ENCODE results near the gene CNTNAP2. TPM values are rescaled to one million over a fixed set of nuclear protein-coding genes. Genes with fewer than 3 reads are reported as not detected.

CNTNAP2 gene
- total and polyA plus RNA-seq, 2 of the 8 experiments (the other 6 are each of a cell fraction or from before 2014, with no cell fraction given), result 27.9 to 71.0 TPM

DNA sequence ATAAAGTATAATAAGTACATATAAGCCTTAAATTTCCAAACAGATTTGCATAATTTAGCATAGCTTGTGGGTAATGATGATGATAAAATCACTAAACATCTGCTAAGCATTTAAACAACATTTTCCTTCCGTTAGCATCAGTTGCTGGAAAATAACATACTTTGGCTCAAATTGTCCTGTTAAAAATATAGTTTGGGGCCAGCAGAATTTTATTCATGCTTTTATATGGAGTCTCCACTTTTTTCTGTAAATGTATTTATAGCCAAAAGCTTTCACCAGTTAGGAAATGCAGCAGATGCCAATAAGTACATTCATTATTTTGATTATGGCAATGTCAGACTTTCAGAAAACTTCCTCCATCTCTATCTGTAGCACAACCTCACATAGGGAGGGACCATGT is 107.2 kb downstream of the CNTNAP2 start:
- Histone ChIP-seq H4K8ac (ENCODE audit: extremely low read depth, insufficient read depth, low read length) (no peak overlapping the region), H3K18ac (ENCODE audit: extremely low read depth, low read length) (no peak overlapping the region), H3K27me3 (replicated peaks in 1 of 4; ENCODE audit: control insufficient read depth in 3 of 4, extremely low read depth in 1 of 4, insufficient read depth in 3 of 4, low read length in 3 of 4) (no peaks in the 10 kb centered on the region), H3K36me3 (ENCODE audit: control insufficient read depth in 2 of 4, insufficient read depth in 4 of 4, low read length in 3 of 4) (peaks cover 0 to 4% (median 2%) of the 10 kb centered on the region in 4 experiments; a peak in 2 of 8 replicates), H3K9me3 (ENCODE audit: insufficient read depth in 2 of 2, low read depth in 1 of 2, low read length in 1 of 2) (no peaks in the 10 kb centered on the region), H3K9ac (replicated peaks in 1 of 4; ENCODE audit: extremely low read depth in 1 of 4, low read depth in 3 of 4, low read length in 3 of 4) (no peak overlapping the region), H4K5ac (ENCODE audit: insufficient read length, low read depth, low read length) (no peak overlapping the region), H3K4me3 (ENCODE audit: extremely low read depth in 1 of 4, insufficient read depth in 2 of 4, low read depth in 3 of 4, low read length in 4 of 4) (no peak overlapping the region), H3K27ac (ENCODE audit: low read depth, low read length) (no peak overlapping the region), H3K14ac (ENCODE audit: insufficient read length) (no peak overlapping the region), H4K20me1 (replicated peaks in 1 of 2; ENCODE audit: control insufficient read depth in 1 of 2, insufficient read depth in 2 of 2, low read length in 2 of 2) (peaks cover 1% of the 10 kb centered on the region in 2 experiments), H2AK5ac (ENCODE audit: low read depth, low read length) (no peak overlapping the region), H2AFZ (ENCODE audit: low read length) (no peak overlapping the region), H2BK120ac (replicated peaks; ENCODE audit: low read depth, low read length) (no peak overlapping the region), H4K91ac (replicated peaks; ENCODE audit: insufficient read length, low read length) (no peak overlapping the region), H2BK15ac (ENCODE audit: low read length) (no peak overlapping the region), H3K4me2 (ENCODE audit: insufficient read depth in 1 of 2, low read depth in 2 of 2, low read length in 2 of 2) (no peak overlapping the region), H3K4ac (replicated peaks; ENCODE audit: insufficient read length, low read depth, low read length) (no peak overlapping the region), H3K23me2 (ENCODE audit: low read depth, low read length) (no peaks in the 10 kb centered on the region), H3K79me2 (ENCODE audit: control insufficient read depth in 1 of 2, insufficient read depth in 2 of 2, low read length in 2 of 2) (0 out of 4 replicates have a peak, but pooled peaks cover 2% of the 10 kb centered on the region in 2 experiments), H2BK12ac (ENCODE audit: low read depth, low read length) (no peak overlapping the region), H3K56ac (replicated peaks; ENCODE audit: insufficient read length, low read depth, low read length) (no peak overlapping the region), H3K79me1 (ENCODE audit: low read depth, low read length) (no peaks in the 10 kb centered on the region), H2BK20ac (ENCODE audit: low read length) (no peak overlapping the region), H2BK5ac (ENCODE audit: low read depth, low read length) (no peak overlapping the region), H3K23ac (ENCODE audit: insufficient read length) (no peak overlapping the region), H3K4me1 (replicated peaks in 1 of 4; ENCODE audit: control insufficient read depth in 3 of 4, insufficient read depth in 4 of 4, low read length in 3 of 4) (no peaks in the 10 kb centered on the region)
- DNase-seq (ENCODE audit: low read depth in 1 of 2, low spot score in 2 of 2) (no peak), FAIRE-seq (no peak)
- CTCF ChIA-PET (ENCODE audit: partially characterized antibody), result interaction anchor here (0.7 to 2.5 kb wide), 6 partner anchors 8 to 233 kb away, joined by 3 to 7 read pairs (median 4); no protein-coding TSS in a partner anchor
- 91% methylated on average over 1 of the region's 1 CpG; no CpG with 5 or more reads in 1 of the 2 experiments for WGBS, 2 experiments (ENCODE audit: extremely low coverage in 1 of 2, insufficient coverage in 1 of 2, insufficient read length in 1 of 2, insufficient replicate concordance in 2 of 2, low coverage in 1 of 2, low lambda C conversion rate in 2 of 2, missing lambda C conversion rate in 1 of 2)
- POLR2A ChIA-PET (ENCODE audit: partially characterized antibody), result interaction anchor here (1.1 kb wide), 1 partner anchor 20 kb away, joined by 4 read pairs; no protein-coding TSS in a partner anchor
- TF ChIP-seq CTBP2 (IDR thresholded peaks at IDR 0.05; ENCODE audit: borderline replicate concordance, insufficient read depth, insufficient read length, low read length) (no peak), EGR1 (IDR thresholded peaks at IDR 0.05; ENCODE audit: borderline replicate concordance, low read depth, low read length) (no peak), SUZ12 (IDR thresholded peaks at IDR 0.05; ENCODE audit: low read length) (no peak), SRF (IDR thresholded peaks at IDR 0.05; ENCODE audit: low read depth, low read length) (no peak), MAFK (IDR thresholded peaks at IDR 0.05; ENCODE audit: low read depth, low read length) (no peak), TEAD4 (IDR thresholded peaks at IDR 0.05; ENCODE audit: low read depth, low read length) (no peak), SIN3A (conservative IDR thresholded peaks at IDR 0.05 in 1 of 2, IDR thresholded peaks at IDR 0.05 in 1 of 2; ENCODE audit: low read depth in 1 of 2, low read length in 2 of 2) (no peak), CREB1 (IDR thresholded peaks at IDR 0.05) (no peak), TAF1 (IDR thresholded peaks at IDR 0.05; ENCODE audit: low read depth, low read length) (no peak), ASH2L (IDR thresholded peaks at IDR 0.05; ENCODE audit: low read length) (no peak), POLR2AphosphoS5 (IDR thresholded peaks at IDR 0.05; ENCODE audit: low read depth, low read length) (no peak)
- TF ChIP-seq, protein P1, sequence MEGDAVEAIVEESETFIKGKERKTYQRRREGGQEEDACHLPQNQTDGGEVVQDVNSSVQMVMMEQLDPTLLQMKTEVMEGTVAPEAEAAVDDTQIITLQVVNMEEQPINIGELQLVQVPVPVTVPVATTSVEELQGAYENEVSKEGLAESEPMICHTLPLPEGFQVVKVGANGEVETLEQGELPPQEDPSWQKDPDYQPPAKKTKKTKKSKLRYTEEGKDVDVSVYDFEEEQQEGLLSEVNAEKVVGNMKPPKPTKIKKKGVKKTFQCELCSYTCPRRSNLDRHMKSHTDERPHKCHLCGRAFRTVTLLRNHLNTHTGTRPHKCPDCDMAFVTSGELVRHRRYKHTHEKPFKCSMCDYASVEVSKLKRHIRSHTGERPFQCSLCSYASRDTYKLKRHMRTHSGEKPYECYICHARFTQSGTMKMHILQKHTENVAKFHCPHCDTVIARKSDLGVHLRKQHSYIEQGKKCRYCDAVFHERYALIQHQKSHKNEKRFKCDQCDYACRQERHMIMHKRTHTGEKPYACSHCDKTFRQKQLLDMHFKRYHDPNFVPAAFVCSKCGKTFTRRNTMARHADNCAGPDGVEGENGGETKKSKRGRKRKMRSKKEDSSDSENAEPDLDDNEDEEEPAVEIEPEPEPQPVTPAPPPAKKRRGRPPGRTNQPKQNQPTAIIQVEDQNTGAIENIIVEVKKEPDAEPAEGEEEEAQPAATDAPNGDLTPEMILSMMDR (IDR thresholded peaks at IDR 0.05; ENCODE audit: control extremely low read depth in 1 of 3, insufficient read depth in 1 of 3, low read depth in 1 of 3, low read length in 3 of 3), result no peak
